H9 (cell line): ENCODE data around the gene MYO1F. TPM values are rescaled to one million over a fixed set of nuclear protein-coding genes. Genes with fewer than 3 reads are reported as not detected.

Experiments used
- DNase-seq: peaks from one replicate; pipeline ENCODE4 v3.0.0-alpha.2; 2017
- H2AFZ ChIP-seq: one replicate; pipeline ENCODE4 v1.6.1; 2013; ENCODE audit warnings: mild to moderate bottlenecking, low read length, control low read depth, moderate library complexity
- H2AK5ac ChIP-seq: 2 replicates; pipeline ENCODE4 v1.6.1; 2013; ENCODE audit warnings: low read length, control low read depth, mixed read lengths; ENCODE audit not compliant: insufficient read length
- H2BK120ac ChIP-seq: one replicate; pipeline ENCODE4 v1.6.1; 2013; ENCODE audit warnings: low read depth, mild to moderate bottlenecking, low read length, control low read depth, inconsistent platforms; ENCODE audit not compliant: poor library complexity, severe bottlenecking
- H2BK12ac ChIP-seq: 2 replicates; pipeline ENCODE4 v1.6.1; 2013; ENCODE audit warnings: low read length, control low read depth, mixed read lengths, low read depth; ENCODE audit not compliant: insufficient read length
- H2BK15ac ChIP-seq: 2 replicates; pipeline ENCODE4 v1.6.1; 2013; ENCODE audit warnings: low read depth, low read length, control low read depth
- H2BK20ac ChIP-seq: one replicate; pipeline ENCODE4 v1.6.1; 2013; ENCODE audit warnings: low read depth, mild to moderate bottlenecking, low read length, control low read depth, inconsistent platforms; ENCODE audit not compliant: poor library complexity, severe bottlenecking
- H2BK5ac ChIP-seq: 2 replicates; pipeline ENCODE4 v1.6.1; 2013; ENCODE audit warnings: low read length, control low read depth, mixed read lengths; ENCODE audit not compliant: insufficient read length
- H3K14ac ChIP-seq: 2 replicates; pipeline ENCODE4 v1.6.1; 2013; ENCODE audit warnings: low read length, control low read depth; ENCODE audit not compliant: insufficient read depth
- H3K18ac ChIP-seq: 2 replicates; pipeline ENCODE4 v1.6.1; 2013; ENCODE audit warnings: low read depth, mild to moderate bottlenecking, mixed read lengths, low read length, control low read depth; ENCODE audit not compliant: insufficient read length
- H3K23ac ChIP-seq: 2 replicates; pipeline ENCODE4 v1.6.1; 2013; ENCODE audit warnings: low read length, control low read depth, mixed read lengths, low read depth; ENCODE audit not compliant: insufficient read length
- H3K23me2 ChIP-seq: 2 replicates; pipeline ENCODE4 v1.6.1; 2013; ENCODE audit warnings: low read depth, mild to moderate bottlenecking, mixed read lengths, low read length, control low read depth; ENCODE audit not compliant: insufficient read length, poor library complexity, severe bottlenecking
- H3K27ac ChIP-seq: 2 replicates; pipeline ENCODE4 v1.5.1; 2013; ENCODE audit warnings: low read length, control low read depth, mixed read lengths, low read depth; ENCODE audit not compliant: insufficient read length
- H3K27me3 ChIP-seq: 2 replicates; pipeline ENCODE4 v1.6.1; 2013; ENCODE audit warnings: low read length, control low read depth, inconsistent platforms; ENCODE audit not compliant: insufficient read depth
- H3K4ac ChIP-seq: 2 replicates; pipeline ENCODE4 v1.6.1; 2013; ENCODE audit warnings: low read depth, mild to moderate bottlenecking, control low read depth, inconsistent platforms, low read length, moderate library complexity
- H3K4me1 ChIP-seq: 2 replicates; pipeline ENCODE4 v1.6.1; 2013; ENCODE audit warnings: low read length, control low read depth, inconsistent platforms; ENCODE audit not compliant: insufficient read depth
- H3K4me2 ChIP-seq: 2 replicates; pipeline ENCODE4 v1.6.1; 2013; ENCODE audit warnings: low read length, control low read depth, mixed read lengths; ENCODE audit not compliant: insufficient read length, insufficient read depth
- H3K56ac ChIP-seq: 2 replicates; pipeline ENCODE4 v1.6.1; 2013; ENCODE audit warnings: low read depth, mild to moderate bottlenecking, mixed read lengths, low read length, control low read depth; ENCODE audit not compliant: insufficient read length
- H3K79me1 ChIP-seq: 2 replicates; pipeline ENCODE4 v1.6.1; 2013; ENCODE audit warnings: low read depth, mild to moderate bottlenecking, moderate library complexity, low read length, control low read depth, inconsistent platforms; ENCODE audit not compliant: insufficient read depth, poor library complexity, severe bottlenecking
- H3K79me2 ChIP-seq: 2 replicates; pipeline ENCODE4 v1.6.1; 2013; ENCODE audit warnings: low read length, control low read depth, inconsistent platforms; ENCODE audit not compliant: insufficient read depth
- H3K9ac ChIP-seq: 2 replicates; pipeline ENCODE4 v1.6.1; 2013; ENCODE audit warnings: low read length, control low read depth, mixed read lengths; ENCODE audit not compliant: insufficient read length; ENCODE audit errors: extremely low read depth
- H3K9me3 ChIP-seq: one replicate; pipeline ENCODE4 v1.6.1; 2013; ENCODE audit warnings: low read depth, low read length, inconsistent platforms; ENCODE audit not compliant: control insufficient read depth
- H3T11ph ChIP-seq: one replicate; pipeline ENCODE4 v1.6.1; 2013; ENCODE audit warnings: mild to moderate bottlenecking, low read length, control low read depth, inconsistent platforms
- H4K20me1 ChIP-seq: one replicate; pipeline ENCODE4 v1.6.1; 2013; ENCODE audit not compliant: control insufficient read depth, insufficient read length, insufficient read depth
- H4K5ac ChIP-seq: 2 replicates; pipeline ENCODE4 v1.6.1; 2013; ENCODE audit warnings: low read depth, mild to moderate bottlenecking, mixed read lengths, low read length, control low read depth; ENCODE audit not compliant: insufficient read length
- H4K8ac ChIP-seq: replicated peaks from 2 replicates; pipeline ENCODE4 v1.6.1; 2013; ENCODE audit warnings: low read length, control low read depth, mixed read lengths, low read depth; ENCODE audit not compliant: insufficient read length
- H4K91ac ChIP-seq: 2 replicates; pipeline ENCODE4 v1.6.1; 2013; ENCODE audit warnings: low read depth, mild to moderate bottlenecking, moderate library complexity, mixed read lengths, low read length, control low read depth; ENCODE audit not compliant: insufficient read length
- H3K27ac Mint-ChIP-seq, 3 experiments: 2 replicates in 2 of 3; 3 replicates in 1 of 3; pipeline ENCODE4 v1.8.0; 2020 to 2021; ENCODE audit warnings: mixed read lengths in 3 of 3, mild to moderate bottlenecking in 1 of 3, moderate library complexity in 1 of 3
- H3K27me3 Mint-ChIP-seq: 2 replicates; pipeline ENCODE4 v1.8.0; 2021; ENCODE audit warnings: low read depth, mild to moderate bottlenecking, moderate library complexity, mixed read lengths
- H3K36me3 Mint-ChIP-seq, 3 experiments: 2 replicates in 2 of 3; 3 replicates in 1 of 3; pipeline ENCODE4 v1.8.0; 2020 to 2021; ENCODE audit warnings: low read depth in 3 of 3, mixed read lengths in 3 of 3; ENCODE audit not compliant: insufficient read depth in 1 of 3
- H3K4me1 Mint-ChIP-seq, 2 experiments: 2 replicates each; pipeline ENCODE4 v1.8.0; 2020; ENCODE audit warnings: mixed read lengths in 2 of 2
- H3K4me3 Mint-ChIP-seq, 2 experiments: 2 replicates in 1 of 2; 3 replicates in 1 of 2; pipeline ENCODE4 v1.8.0; 2020 to 2021; ENCODE audit warnings: mild to moderate bottlenecking in 2 of 2, mixed read lengths in 2 of 2, moderate library complexity in 1 of 2
- H3K9me3 Mint-ChIP-seq, 2 experiments: 2 replicates in 1 of 2; 3 replicates in 1 of 2; pipeline ENCODE4 v1.8.0; 2020; ENCODE audit warnings: mild to moderate bottlenecking in 2 of 2, mixed read lengths in 2 of 2, moderate library complexity in 1 of 2
- WGBS: extraction: QIAGEN DNeasy Blood & Tissue Kit; methylation state at CpG from one replicate; pipeline ENCODE4 v1.1.7; 2013; ENCODE audit warnings: missing lambda C conversion rate, low lambda C conversion rate, mixed read lengths; ENCODE audit not compliant: insufficient read length; ENCODE audit errors: extremely low coverage; 5-methylcytosine and 5-hydroxymethylcytosine counted together
- total RNA-seq: library from RNA; stranded (reverse); gene quantifications from 2 replicates; pipeline ENCODE4 v1.2.1, GENCODE V29; 2021
- TF ChIP-seq, protein P1 (sequence below): fragments of 200-600 bp; sonication (generic); conservative IDR thresholded peaks from 3 replicates; pipeline ENCODE4 v1.8.0; 2021; ENCODE audit warnings: antibody characterized with exemption, mild to moderate bottlenecking

The MYO1F gene
- total RNA-seq, 1 experiment from 2014 or later = 1.0 TPM

GRCh38 chr19:8503510-8503909, 73.7 kb downstream of the MYO1F start:
- H3K14ac ChIP-seq = no peak overlapping the region
- no peak overlapping the region for H2AK5ac ChIP-seq
- H3K23me2 ChIP-seq = peaks cover 5% of the 10 kb centered on the region
- Mint-ChIP-seq H3K4me3 (no peak overlapping the region), H3K27ac (peak overlapping the region in 1 of 3 experiments; percentile 61; a peak in 1 of 7 replicates), H3K27me3 (peaks cover 3% of the 10 kb centered on the region), H3K36me3 (no peaks in the 10 kb centered on the region; a peak in 1 of 7 replicates), H3K9me3 (no peaks in the 10 kb centered on the region), H3K4me1 (peaks cover 13 to 33% of the 10 kb centered on the region in 2 experiments)
- no peak overlapping the region for H3K9ac ChIP-seq
- H3T11ph ChIP-seq = no peak overlapping the region
- no peaks in the 10 kb centered on the region for H3K4me1 ChIP-seq
- no peak overlapping the region for H4K8ac ChIP-seq
- no peak overlapping the region for H2AFZ ChIP-seq
- TF ChIP-seq, protein P1, sequence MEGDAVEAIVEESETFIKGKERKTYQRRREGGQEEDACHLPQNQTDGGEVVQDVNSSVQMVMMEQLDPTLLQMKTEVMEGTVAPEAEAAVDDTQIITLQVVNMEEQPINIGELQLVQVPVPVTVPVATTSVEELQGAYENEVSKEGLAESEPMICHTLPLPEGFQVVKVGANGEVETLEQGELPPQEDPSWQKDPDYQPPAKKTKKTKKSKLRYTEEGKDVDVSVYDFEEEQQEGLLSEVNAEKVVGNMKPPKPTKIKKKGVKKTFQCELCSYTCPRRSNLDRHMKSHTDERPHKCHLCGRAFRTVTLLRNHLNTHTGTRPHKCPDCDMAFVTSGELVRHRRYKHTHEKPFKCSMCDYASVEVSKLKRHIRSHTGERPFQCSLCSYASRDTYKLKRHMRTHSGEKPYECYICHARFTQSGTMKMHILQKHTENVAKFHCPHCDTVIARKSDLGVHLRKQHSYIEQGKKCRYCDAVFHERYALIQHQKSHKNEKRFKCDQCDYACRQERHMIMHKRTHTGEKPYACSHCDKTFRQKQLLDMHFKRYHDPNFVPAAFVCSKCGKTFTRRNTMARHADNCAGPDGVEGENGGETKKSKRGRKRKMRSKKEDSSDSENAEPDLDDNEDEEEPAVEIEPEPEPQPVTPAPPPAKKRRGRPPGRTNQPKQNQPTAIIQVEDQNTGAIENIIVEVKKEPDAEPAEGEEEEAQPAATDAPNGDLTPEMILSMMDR = no peak
- H3K79me2 ChIP-seq = no peaks in the 10 kb centered on the region
- H2BK20ac ChIP-seq = no peak overlapping the region
- H3K56ac ChIP-seq = no peak overlapping the region
- no peak overlapping the region for H2BK15ac ChIP-seq
- H2BK5ac ChIP-seq = no peak overlapping the region
- H3K4ac ChIP-seq = no peak overlapping the region
- no peak overlapping the region for H3K18ac ChIP-seq
- H2BK120ac ChIP-seq = no peak overlapping the region
- H3K4me2 ChIP-seq = no peak overlapping the region
- no CpG with 5 or more reads among the region's 7 CpGs for WGBS
- H4K20me1 ChIP-seq = no peaks in the 10 kb centered on the region
- H3K79me1 ChIP-seq = no peaks in the 10 kb centered on the region
- no peaks in the 10 kb centered on the region for H3K27me3 ChIP-seq
- H3K27ac ChIP-seq = no peak overlapping the region
- DNase-seq = no peak
- H2BK12ac ChIP-seq = no peak overlapping the region
- H3K9me3 ChIP-seq = no peaks in the 10 kb centered on the region
- H4K91ac ChIP-seq = no peak overlapping the region
- H4K5ac ChIP-seq = no peak overlapping the region
- H3K23ac ChIP-seq = no peak overlapping the region
